ENCODE data around the gene PNPLA7.

- TF ChIP-seq TAF1 (IDR thresholded peaks at IDR 0.05; ENCODE audit: borderline replicate concordance, low read depth, low read length) (no peak), RFX5 (IDR thresholded peaks at IDR 0.05; ENCODE audit: low read length) (no peak), POLR2AphosphoS5 (IDR thresholded peaks at IDR 0.05; ENCODE audit: low read depth, low read length) (no peak), CHD2 (IDR thresholded peaks at IDR 0.05; ENCODE audit: low read length, partially characterized antibody) (no peak), JUND (IDR thresholded peaks at IDR 0.05) (no peak), CTCF (IDR thresholded peaks at IDR 0.05) (no peak), REST (IDR thresholded peaks at IDR 0.05; ENCODE audit: low read depth, low read length) (no peak), IRF3 (IDR thresholded peaks at IDR 0.05; ENCODE audit: low read depth, low read length) (no peak), GABPA (IDR thresholded peaks at IDR 0.05; ENCODE audit: low read depth) (no peak), USF1 (IDR thresholded peaks at IDR 0.05; ENCODE audit: borderline replicate concordance, low read depth) (no peak)
- TF ChIP-seq, protein P1, sequence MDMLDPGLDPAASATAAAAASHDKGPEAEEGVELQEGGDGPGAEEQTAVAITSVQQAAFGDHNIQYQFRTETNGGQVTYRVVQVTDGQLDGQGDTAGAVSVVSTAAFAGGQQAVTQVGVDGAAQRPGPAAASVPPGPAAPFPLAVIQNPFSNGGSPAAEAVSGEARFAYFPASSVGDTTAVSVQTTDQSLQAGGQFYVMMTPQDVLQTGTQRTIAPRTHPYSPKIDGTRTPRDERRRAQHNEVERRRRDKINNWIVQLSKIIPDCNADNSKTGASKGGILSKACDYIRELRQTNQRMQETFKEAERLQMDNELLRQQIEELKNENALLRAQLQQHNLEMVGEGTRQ (IDR thresholded peaks at IDR 0.05; ENCODE audit: borderline replicate concordance, low read depth, low read length), result no peak
Observed at GRCh38 chr9:137462986-137463930, 86.9 kb downstream of the PNPLA7 start.

All from SK-N-SH (cell line).